Measurements from ENCODE around the gene FTMT. TPM values are rescaled to one million over a fixed set of nuclear protein-coding genes. Genes with fewer than 3 reads are reported as not detected.

The FTMT gene
- total and polyA plus RNA-seq, 10 donors: not detected

DNA sequence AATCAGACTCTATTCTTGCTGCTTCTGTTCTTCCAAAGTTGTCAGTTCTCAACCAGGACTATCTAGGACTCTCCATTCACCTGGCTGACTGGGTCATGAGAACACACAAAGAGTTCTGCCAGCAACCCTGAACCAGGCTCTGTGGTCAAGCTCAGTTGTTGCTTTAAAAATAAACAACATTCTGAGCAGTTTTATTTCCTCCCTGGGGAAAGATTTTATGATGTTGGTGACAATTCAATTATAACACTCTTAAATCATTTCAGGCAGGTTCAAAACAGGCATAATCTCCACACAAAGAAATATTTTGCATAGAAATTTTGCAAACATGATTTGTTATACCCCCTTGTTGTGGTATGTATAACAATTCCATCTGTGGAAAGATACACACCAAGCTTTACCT, 36.0 kb downstream of the FTMT start:
- H3K27ac ChIP-seq: no peak overlapping the region
- H3K4me1 ChIP-seq: no peaks in the 10 kb centered on the region
- H3K36me3 ChIP-seq: no peaks in the 10 kb centered on the region
- intact Hi-C loops (cut with DNase I; ENCODE audit: low total_unique reads): no loop called here
- TF ChIP-seq POLR2A (IDR thresholded peaks at IDR 0.05) (no peak), POLR2AphosphoS5 (IDR thresholded peaks at IDR 0.05) (no peak)
- TF ChIP-seq, protein P1, sequence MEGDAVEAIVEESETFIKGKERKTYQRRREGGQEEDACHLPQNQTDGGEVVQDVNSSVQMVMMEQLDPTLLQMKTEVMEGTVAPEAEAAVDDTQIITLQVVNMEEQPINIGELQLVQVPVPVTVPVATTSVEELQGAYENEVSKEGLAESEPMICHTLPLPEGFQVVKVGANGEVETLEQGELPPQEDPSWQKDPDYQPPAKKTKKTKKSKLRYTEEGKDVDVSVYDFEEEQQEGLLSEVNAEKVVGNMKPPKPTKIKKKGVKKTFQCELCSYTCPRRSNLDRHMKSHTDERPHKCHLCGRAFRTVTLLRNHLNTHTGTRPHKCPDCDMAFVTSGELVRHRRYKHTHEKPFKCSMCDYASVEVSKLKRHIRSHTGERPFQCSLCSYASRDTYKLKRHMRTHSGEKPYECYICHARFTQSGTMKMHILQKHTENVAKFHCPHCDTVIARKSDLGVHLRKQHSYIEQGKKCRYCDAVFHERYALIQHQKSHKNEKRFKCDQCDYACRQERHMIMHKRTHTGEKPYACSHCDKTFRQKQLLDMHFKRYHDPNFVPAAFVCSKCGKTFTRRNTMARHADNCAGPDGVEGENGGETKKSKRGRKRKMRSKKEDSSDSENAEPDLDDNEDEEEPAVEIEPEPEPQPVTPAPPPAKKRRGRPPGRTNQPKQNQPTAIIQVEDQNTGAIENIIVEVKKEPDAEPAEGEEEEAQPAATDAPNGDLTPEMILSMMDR (IDR thresholded peaks at IDR 0.05 in 8 of 11, conservative IDR thresholded peaks at IDR 0.05 in 3 of 11): no peak
- H3K27me3 ChIP-seq (replicated peaks in 1 of 7): peaks cover 0 to 6% (median 0%) of the 10 kb centered on the region in 7 donors
- peaks cover 0 to 4% (median 0%) of the 10 kb centered on the region in 8 donors for H3K9me3 ChIP-seq
- no peak overlapping the region for H3K4me3 ChIP-seq
- no peak for DNase-seq

DNA sequence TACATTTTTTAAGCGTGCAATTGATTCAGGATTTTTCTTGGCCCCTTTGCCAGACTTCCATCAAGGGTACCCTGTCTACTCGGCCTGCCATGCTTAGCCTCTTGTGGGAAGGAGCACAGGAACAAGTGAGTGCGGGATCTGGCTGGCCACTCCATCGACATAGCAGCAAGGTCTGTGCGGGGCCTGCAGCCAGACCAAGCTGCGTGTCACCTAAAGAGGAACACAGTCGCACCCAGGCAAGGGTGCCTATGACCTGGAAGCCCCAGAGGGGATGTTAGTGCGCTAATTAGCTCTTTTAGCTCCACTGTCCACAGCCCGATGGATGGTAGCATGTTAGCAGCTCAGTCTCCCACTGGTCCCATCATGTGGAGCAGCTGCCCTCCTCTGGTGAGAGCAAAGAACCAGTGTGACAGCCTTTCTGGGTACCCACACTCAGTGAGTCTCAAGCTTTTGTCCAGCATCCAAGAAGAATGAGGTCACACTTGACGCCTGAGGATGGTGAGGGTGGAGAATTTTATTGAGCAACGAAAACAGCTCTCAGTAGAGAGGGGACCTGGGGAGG, 38.7 kb downstream of the FTMT start:
- peaks cover 0 to 6% (median 0%) of the 10 kb centered on the region in 7 donors for H3K27me3 ChIP-seq (replicated peaks in 1 of 7)
- H3K4me3 ChIP-seq: no peak overlapping the region
- H3K27ac ChIP-seq: no peak overlapping the region
- DNase-seq: no peak
- peaks cover 0 to 4% (median 0%) of the 10 kb centered on the region in 8 donors for H3K9me3 ChIP-seq
- no peaks in the 10 kb centered on the region for H3K36me3 ChIP-seq
- no peaks in the 10 kb centered on the region for H3K4me1 ChIP-seq
- TF ChIP-seq POLR2AphosphoS5 (IDR thresholded peaks at IDR 0.05) (no peak), POLR2A (IDR thresholded peaks at IDR 0.05) (no peak)
- TF ChIP-seq, protein P1 (IDR thresholded peaks at IDR 0.05 in 8 of 11, conservative IDR thresholded peaks at IDR 0.05 in 3 of 11): no peak
- intact Hi-C loops (cut with DNase I; ENCODE audit: low total_unique reads): no loop called here
- WGBS, 5 donors: 85 to 91% (median 89%) methylated on average over 10 to 11 of the region's 11 CpGs

DNA sequence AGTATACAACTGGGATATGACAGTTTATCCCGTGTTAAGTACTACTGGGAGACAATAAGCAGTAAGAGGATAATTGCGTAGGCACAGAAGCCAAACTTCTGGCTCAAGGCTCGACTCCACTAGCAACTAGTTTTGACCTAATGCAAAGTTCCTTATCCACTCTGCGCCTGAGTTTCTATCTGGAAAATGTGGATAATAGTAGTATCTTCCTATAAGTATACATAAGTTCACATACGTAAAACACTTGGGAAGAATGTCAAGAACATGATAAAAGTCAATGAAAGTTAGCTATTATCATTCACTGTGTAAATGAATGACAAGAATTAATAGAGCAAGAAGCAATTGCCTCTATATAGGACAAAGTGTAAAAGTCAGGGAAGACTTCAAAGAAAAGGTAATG, 45.7 kb downstream of the FTMT start:
- no peaks in the 10 kb centered on the region for H3K4me1 ChIP-seq
- WGBS, 5 donors: 71 to 82% (median 80%) methylated on average over 5 of the region's 5 CpGs
- H3K36me3 ChIP-seq: no peaks in the 10 kb centered on the region
- no peak for DNase-seq
- H3K4me3 ChIP-seq: no peak overlapping the region
- no peaks in the 10 kb centered on the region for H3K27me3 ChIP-seq (replicated peaks in 1 of 7)
- H3K9me3 ChIP-seq: peaks cover 0 to 3% (median 0%) of the 10 kb centered on the region in 8 donors
- no peak for TF ChIP-seq POLR2AphosphoS5 (IDR thresholded peaks at IDR 0.05)
- no peak for TF ChIP-seq POLR2A (IDR thresholded peaks at IDR 0.05)
- TF ChIP-seq, protein P1 (IDR thresholded peaks at IDR 0.05 in 8 of 11, conservative IDR thresholded peaks at IDR 0.05 in 3 of 11): no peak
- no peak overlapping the region for H3K27ac ChIP-seq
- intact Hi-C loops (cut with DNase I; ENCODE audit: low total_unique reads): no loop called here

DNA sequence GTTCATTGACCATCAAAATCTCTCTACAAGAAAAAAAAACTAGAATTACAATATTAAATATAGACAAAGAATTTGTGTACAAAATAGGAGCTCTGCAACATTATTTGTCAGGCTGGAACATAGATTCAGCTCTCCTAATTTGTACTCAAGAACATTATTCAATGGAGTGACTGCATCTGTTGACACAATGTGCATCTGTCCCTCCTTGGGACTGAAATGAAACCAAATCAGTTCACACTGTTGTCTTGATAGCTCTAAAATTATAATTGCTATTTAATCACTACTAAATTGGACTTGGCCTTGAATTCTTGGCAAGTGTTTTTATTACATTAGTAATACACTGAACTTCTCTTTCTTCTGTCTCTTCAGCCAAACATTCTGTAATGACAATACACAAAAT, 47.7 kb downstream of the FTMT start:
- no peak overlapping the region for H3K4me3 ChIP-seq
- H3K4me1 ChIP-seq: no peaks in the 10 kb centered on the region
- intact Hi-C loops (cut with DNase I; ENCODE audit: low total_unique reads): no loop called here
- no peaks in the 10 kb centered on the region for H3K27me3 ChIP-seq (replicated peaks in 1 of 7)
- H3K27ac ChIP-seq: no peak overlapping the region
- H3K9me3 ChIP-seq: peaks cover 0 to 3% (median 0%) of the 10 kb centered on the region in 8 donors
- DNase-seq: no peak
- no peaks in the 10 kb centered on the region for H3K36me3 ChIP-seq
- TF ChIP-seq, protein P1 (IDR thresholded peaks at IDR 0.05 in 8 of 11, conservative IDR thresholded peaks at IDR 0.05 in 3 of 11): no peak

Other genes starting within 250 kb of the FTMT start
- gene SRFBP1, start 110.1 kb downstream of the FTMT start, total RNA-seq: 10 to 100 TPM; 12.2 to 20.2 (median 14.1) TPM
- 1 to 10 TPM; 2.5 to 3.9 (median 3.5) TPM for gene SRFBP1, start 110.1 kb downstream of the FTMT start, polyA plus RNA-seq
- gene LOX, start 226.4 kb downstream of the FTMT start, total RNA-seq: 10 to 100 TPM in 2 of 7 donors, 1 to 10 TPM in 5; 2.1 to 17.4 (median 6.2) TPM
- 1 to 10 TPM in 2 of 3 donors, under 1 TPM in 1; 0.96 to 2.1 (median 1.2) TPM for gene LOX, start 226.4 kb downstream of the FTMT start, polyA plus RNA-seq